T-helper 1 cell (primary cell): ENCODE results near the gene RBX1.
"Not testable (repeated sequence)": the region's sequence is repeated elsewhere in the genome, so short reads cannot be mapped to it uniquely, and the experiment has no call there.

Experiments used
- DNase-seq, 5 donors: peaks; one replicate each; pipeline ENCODE4 v3.0.0-alpha.2; 2012 to 2020
- total RNA-seq, 4 donors: gene quantifications; one replicate each; lab custom pipeline; 2026; lab: John Stamatoyannopoulos, UW

Gene RBX1
- total RNA-seq = 12.7 to 26.1 (median 22.4) reads per million in 4 donors

DNA sequence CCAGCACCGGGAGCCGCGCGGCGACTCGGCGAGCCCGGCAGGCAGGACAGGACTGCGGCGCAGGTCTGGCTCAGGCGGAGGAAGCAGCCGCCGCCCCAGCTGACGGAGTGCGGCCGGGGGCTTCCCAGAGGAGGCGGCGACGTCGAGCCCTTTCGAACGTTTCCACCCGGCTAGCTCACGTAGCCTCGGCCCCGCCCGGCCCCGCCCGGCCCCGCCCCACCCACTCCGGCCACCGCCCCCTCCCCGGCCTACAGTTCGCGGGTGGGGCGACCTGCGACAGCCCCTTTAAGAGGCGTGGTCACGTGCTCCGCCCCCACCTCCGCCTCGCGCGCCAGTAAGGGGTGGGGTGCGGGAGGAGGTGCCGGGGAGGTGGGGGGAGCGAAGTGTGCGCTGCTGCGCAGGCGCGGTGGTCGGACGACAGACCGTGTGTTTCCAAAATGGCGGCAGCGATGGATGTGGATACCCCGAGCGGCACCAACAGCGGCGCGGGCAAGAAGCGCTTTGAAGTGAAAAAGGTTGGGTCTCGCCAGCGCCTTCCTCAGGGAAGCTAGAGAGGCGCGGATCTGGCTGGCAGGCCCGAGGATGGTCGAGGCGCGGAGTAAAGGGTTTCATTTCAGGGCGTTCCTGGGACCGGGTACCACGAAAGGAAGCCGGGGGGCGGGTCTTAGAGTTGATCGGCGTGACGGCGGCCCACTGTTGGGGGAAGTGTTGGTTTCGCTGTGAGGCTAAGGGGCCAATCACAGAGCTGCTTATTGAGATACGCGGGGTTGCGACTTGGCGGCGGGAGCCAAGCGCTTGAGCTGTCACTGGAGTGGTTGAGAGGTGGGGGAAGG is at the start of gene RBX1:
Gene RBX1, plus strand, starts transcription at position 417 of the 833 bp plus-strand sequence. Its CDS starts 21 bp downstream, at position 438.
- peak; percentile 98 to 99 (median 99) for DNase-seq

DNA sequence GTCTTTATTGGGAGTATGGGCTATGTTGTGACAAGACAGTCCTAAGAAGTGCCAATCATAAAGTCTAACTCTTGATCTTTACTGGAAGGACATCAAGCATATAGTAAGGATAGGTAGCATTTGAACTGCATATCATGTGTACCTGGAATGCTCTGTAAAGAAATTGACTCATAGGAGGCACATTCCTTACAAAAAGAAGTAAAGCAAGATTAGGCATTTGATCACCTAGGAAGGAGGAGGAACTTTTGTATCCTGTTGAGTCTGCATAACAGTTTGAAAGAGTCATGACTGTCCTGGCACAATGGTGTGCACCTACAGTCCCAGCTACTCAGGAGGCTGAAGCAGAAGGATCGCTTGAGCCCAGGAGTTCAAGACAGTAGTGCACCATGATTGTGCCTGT is 47.1 kb upstream of the RBX1 start:
- no peak for DNase-seq

GRCh38 chr22:40908895-40909294 is 42.3 kb upstream of the RBX1 start:
- DNase-seq = no peak

DNA sequence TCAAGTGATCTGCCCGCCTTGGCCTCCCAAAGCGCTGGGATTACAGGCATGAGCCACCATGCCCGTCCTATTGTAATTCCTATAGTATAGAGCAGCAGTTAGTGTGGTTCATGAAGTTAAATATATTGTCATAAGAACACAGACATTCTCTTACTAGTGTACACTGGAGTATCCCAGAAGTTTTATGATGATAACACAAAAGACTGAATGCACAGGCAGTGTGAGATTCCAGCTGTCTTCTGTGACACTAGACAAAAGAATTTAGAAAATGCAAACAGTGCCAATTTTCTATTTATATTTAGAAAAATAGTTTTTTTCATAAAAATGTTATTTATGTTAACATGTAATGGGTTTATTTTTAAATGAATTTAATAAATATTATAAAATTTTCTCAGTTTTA is 39.4 kb upstream of the RBX1 start:
- DNase-seq = no peak

GRCh38 chr22:40912987-40913386 is 38.2 kb upstream of the RBX1 start:
- not testable (repeated sequence) for DNase-seq

- DNase-seq = no peak
Observed at GRCh38 chr22:40919446-40919845, 31.7 kb upstream of the RBX1 start.

DNA sequence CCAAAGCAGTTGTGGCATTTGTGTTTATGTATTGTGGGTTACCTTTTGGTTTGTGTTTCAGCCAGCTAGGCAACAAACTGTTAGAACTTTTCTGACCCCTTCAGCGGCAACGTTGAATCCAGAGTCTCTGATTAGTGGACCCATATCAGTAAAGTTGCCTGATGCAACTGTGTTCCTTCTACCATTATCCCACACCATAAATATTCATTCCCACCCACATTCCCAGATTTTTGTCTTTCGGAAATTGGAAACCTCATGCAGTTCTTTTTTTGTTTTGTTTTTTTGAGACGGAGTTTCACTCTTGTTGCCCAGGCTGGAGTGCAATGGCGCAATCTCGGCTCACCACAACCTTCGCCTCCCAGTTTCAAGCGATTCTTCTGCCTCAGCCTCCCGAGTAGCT is 30.7 kb upstream of the RBX1 start:
- no peak for DNase-seq

DNA sequence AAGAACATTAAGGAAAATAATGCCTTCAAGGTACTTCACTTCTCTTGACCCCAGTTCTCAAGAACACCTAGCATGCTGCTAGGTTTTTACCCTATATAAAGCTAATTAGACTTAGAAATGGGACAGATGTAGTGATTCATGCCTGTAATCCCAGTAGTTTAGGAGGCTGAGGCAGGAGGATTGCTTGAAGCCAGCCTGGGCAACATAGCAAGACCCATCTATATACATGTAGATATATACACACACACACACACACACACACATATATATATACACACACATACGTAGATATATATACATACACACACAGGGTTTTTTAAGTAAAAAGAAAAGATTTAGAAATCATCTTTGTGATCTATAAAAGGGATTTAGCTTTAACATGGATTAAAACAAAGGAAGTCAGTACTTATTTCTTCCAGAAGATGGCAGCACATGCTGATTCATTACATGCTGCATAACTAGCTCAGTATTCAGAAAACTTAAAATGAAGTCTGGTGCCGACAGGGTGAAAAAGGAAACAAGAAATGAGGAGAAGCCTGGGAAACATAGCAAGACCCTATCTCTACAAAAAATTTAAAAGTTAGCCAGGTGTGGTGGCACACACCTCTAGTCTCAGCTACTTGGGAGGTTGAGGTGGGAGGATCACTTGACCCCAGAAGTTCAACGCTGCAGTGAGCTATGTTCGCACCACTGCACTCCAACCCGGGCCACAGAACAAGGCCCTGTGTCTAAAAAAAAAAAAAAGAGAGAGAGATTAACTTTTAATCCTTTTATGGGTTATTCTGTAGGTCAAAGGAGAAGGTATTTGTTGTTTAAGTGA is 28.5 kb upstream of the RBX1 start:
- DNase-seq = peak in 2 of 5 donors; percentile 19 to 68

DNA sequence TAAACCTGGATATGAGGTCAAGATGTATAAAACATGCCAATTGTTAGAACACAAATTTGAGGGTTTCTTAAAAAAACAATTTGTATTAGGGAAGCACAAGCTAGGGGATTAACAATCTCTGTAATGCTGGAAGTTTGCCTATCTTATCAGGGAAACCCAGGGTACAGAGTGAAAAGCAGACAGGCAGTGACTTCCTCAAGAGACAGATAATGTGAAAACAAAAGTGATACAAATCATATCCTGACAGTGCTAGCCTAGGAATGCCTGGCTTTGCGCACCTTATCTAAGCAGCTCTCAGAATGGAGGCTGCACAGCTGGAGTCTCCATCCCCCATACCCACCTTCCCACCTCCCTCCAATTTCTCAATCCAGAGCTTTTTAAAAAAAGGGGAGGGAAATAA is 22.5 kb upstream of the RBX1 start:
- DNase-seq = no peak

GRCh38 chr22:40932396-40932795 is 18.8 kb upstream of the RBX1 start:
- DNase-seq = no peak

GRCh38 chr22:40939202-40939601 is 12.0 kb upstream of the RBX1 start:
- DNase-seq = no peak

DNA sequence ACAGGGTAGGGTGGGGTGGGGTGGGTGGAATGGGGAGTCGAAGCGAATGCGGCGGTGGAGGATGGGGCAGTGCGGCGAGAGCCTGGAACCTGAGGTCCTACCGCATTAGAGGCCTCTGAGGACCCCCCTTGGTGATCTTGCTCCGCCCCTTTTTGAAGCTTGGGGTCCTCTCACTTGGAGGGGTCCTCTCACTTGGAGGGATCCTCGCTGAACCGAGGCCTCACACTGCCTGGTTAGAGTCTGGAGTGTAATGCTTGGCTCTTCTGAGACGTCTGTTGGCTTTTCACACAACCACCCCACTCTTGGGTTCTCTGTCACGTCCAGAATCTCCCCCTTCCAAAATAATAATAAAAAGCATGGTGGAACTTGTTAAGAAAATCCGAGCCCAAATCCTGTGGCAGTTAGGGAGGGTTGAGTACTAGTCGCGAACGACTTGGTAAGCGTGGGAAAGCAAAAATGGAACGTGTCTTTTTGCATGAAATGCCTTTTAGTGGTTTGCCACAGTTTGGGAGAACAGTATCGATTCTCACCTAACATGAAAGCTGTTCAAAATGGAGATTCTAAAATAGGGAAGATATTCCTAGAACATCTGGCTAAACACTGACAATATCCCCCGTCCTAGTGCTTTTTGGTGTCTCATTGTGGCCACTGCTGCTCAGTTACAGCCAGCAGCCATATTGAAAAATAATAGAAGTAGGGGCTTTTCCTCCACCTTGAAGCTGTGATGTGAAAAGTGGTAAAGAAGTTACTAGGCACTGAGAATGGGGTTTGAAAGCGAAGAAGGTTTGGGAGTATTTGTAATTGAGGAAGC is 822 bp downstream of the RBX1 start:
- no peak for DNase-seq

- DNase-seq = no peak
Observed at GRCh38 chr22:40953471-40953870, 2.3 kb downstream of the RBX1 start.

- no peak for DNase-seq
Observed at GRCh38 chr22:40954113-40954512, 2.9 kb downstream of the RBX1 start.

DNA sequence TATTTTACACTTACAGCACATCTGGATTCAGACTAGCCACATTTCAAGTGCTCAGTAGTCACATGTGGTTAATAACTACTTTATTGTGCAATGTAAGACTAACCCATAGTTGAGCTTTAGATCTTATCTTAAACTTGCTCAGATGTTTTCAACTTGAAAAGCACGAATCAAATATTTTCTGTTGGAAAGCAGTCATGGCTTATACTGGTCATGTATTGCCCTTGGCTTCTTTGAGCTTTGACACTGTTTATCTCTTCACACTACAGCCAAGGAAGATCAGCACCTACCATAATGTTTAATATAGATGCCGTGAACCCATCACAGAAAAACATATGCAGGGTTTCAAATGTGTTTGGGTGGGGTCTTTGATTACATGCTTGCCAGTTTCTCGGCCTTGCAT is 4.4 kb downstream of the RBX1 start:
- DNase-seq = no peak

DNA sequence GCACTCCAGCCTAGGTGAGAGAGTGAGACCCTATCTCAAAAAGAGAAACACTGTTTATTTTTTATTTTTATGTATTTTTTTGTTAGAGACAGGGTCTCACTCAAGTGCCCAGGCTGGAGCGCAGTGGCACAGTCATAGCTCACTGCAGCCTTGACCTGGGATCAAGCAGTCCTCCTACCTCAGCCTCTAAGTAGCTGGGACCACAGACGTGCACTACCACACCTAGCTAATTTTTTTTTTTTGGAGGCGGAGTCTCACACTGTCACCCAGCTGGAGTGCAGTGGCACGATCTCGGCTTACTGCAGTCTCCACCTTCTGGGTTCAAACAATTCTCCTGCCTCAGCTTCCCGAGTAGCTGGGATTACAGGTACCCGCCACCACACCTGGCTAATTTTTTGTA is 6.4 kb downstream of the RBX1 start:
- no peak for DNase-seq

DNA sequence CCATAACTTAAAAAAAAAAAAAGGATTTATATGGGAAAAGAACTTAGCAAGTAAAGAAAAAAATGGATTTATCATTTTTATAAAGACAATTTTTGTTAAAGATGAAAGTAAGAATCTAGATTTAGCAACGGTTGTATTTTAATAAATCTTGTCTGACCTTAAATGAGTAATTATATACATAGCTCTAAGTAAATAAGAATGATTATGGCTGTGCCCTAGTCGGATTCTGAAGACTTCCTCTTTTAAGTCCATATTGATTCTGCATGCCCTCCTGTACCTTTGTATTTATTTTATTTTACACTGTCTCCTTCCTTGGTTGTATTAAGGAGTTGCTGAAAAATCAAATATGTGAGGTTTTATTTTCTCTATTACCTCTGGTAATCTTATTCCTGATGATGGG is 7.1 kb downstream of the RBX1 start:
- no peak for DNase-seq

DNA sequence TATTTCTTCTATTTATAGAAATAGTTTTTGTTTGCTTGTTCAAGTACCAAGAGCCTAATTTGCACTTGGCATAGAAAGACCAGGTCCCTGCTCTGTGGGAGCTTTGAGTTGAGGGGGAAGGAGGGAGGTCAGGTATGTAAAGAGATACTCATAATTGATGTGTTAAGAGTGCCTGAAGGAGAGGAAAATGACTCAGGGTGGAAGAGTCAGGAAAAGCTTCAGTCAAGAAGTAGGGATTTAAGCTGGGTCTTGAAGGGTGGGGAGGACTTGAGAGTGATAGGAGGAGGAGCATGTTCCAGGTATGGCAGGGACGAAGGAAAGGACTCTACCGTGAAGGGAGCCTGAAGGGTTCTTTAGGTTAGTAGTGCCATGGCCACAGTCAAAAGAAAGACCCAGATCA is 9.0 kb downstream of the RBX1 start:
- no peak for DNase-seq

DNA sequence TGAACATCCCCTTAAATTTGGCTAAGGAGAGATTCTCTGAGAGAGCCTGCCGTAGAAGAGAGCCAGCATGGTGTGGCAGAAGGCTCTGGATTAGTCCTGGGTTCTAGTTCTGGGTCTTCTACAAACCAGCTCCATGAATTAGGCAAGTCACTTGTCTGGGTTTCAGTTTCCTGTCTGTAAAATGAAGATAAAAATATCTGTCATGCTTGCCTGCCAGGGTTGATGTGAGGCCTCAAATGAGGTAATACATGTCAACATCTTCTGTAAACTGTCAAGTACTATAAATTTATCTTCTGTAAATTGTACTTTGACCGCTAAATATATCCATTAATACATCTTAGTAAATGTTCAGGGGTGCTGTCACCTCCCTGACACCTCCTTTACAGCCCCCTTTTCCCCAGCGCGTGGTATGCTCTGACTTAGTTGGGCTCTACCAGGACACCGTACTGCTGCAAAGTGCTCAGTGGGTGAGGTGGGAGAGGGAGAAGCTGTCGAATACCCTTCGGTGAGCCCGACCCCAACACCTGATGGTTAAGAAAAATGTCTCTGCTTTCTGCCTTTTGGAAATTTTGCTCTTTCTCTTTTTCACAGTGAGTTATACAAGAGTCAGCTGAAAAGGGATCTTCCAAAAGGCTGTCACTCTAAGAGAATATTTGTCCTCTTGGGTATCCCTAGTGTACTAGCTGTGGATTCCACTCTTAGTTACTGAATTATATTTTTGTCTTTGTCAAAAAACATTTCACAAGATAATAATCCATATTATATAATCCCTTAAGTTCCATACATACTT is 15.0 kb downstream of the RBX1 start:
- no peak for DNase-seq

GRCh38 chr22:40966726-40967085 is 15.5 kb downstream of the RBX1 start:
- no peak for DNase-seq

DNA sequence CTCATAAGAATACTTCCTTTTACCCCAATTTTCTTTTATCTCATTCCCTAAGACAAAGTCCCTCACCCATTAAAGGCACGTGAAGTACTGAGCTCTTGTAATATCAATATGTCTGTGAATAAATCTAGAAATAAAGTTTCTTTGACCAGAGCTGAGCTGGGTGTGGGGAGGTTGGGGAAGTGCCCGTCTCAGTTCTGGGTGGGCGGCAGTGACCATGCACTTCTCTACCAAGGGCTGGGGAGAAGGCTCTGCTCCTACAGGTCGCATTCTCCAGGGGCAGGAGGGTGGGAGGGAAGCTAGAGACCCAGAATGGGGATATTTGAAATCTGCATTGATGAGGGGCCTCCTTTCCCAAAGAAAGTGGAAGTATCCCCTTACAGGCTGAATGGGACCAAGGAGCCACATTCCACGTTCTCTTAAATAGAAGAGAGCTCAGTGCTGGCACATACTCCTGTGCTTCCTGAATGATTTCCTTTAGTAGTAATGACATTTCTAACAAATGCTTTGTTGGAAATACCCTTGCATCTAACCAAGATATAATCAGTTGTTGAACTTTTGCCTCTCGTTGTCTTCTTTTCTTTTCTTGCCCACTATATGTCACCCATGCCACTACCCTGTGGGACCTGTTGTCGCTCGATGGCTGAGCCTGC is 16.1 kb downstream of the RBX1 start:
- no peak for DNase-seq

DNA sequence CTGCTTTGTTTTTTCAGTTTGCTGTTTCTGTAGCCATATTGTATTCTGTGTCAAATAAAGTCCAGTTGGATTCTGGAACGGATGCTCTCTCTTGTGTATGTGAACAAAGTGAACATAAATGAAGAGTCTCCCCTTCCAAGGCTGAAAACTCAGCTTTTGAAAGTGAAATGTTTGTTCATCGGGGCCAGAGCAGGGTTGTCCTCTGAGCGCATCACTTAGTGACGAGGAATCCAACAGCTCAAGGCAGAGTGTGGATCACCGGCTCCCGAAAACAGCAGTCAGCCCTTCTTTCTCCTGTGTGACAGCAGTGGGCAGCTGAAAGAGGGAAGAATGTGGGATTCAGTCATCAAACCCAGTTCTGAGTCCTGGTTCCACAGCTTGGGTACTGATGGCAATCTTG is 21.4 kb downstream of the RBX1 start:
- no peak for DNase-seq
